Measurements from ENCODE around the gene AREG.

AREG gene

DNA sequence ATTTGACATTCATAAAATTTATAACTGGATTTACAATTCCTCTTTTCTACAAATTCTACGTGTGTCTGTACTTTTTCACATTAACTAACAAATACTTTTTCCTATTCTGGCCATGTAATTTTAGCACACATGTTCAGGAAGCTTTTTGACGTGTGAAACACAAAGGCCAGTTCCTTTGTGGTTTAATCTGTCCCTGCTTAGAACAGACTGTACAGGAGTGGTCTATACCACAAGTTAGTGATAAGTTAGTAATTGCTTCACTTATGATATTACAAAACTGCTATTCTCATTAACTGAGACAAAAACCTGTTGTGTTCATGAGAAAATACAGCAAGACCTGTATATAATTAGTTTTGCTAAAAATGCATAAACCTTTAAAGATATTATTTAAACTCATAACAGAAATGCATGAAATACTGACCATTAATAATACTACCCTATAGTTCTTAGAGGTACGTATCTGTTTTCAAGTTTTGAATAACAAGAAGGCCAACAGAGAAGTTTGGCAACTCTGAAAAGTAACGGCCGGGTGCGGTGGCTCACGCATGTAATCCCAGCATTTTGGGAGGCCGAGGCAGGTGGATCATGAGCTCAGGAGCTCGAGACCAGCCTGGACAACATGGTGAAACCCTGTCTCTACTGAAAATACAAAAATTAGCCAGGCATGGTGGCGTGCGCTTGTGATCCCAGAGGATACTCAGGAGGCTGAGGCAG lies 13.7 kb upstream of the AREG start:
- DNase-seq (ENCODE audit: insufficient read length, low spot score): no peak
- no peak for FAIRE-seq

- DNase-seq (ENCODE audit: insufficient read length, low spot score) (no peak), FAIRE-seq (no peak)
These were observed 11.9 kb upstream of the AREG start for GRCh38 chr4:74433043-74433442.

DNA sequence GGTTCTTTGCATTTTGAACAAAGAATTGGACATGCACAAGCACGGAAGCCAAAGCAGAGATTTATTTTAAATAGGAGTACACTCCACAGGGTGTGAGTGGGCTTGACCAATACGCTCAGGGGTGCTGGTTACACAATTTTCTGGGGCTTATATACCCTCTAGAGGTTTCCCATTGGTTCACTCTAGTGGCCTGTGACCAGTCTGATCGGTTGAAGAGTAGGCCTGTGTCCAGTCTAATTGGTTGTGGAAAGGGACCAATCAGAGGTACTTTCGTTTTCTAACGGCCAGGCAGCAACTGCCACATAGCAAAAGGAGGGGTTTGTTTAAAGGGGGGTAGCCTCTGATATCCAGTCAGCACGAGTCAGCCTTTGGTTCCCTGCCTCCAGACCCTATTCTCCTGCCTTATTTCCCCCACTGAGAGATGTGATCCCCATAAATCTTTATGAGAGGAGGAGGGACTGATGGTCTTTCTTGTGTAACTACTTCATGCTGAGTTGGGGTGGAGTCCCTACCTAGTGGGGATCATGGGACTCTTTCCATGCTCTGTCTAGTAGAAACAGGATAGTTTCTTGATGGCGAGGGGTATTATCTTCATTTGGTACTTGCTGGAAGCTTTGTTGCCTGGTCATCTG lies 11.3 kb upstream of the AREG start:
- FAIRE-seq: no peak
- DNase-seq (ENCODE audit: insufficient read length, low spot score): no peak

- no peak for DNase-seq (ENCODE audit: insufficient read length, low spot score)
- no peak for FAIRE-seq
These were observed 9.6 kb upstream of the AREG start for GRCh38 chr4:74435296-74435695.

DNA sequence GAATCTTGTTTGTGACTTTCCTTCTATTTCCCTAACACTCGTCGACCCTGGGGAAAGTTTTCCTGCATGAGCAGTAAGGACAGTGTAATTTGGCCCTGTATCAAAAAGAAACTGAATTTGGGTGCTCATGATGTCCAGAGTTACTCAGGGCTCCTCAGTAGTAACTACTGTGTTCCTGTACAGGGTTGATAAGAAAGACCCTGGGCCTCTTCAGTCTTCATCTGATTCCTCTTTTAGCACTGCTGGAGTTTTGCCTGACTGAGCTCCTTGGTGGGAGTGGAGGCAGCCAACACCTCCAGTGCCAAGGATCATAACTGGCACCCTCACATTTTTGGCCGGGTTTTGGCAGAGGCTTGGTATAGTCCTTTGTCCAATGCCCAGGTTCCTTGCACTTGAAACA lies 7.1 kb upstream of the AREG start:
- no peak for DNase-seq (ENCODE audit: insufficient read length, low spot score)
- FAIRE-seq: no peak

GRCh38 chr4:74438661-74439060 lies 6.3 kb upstream of the AREG start:
- DNase-seq (ENCODE audit: insufficient read length, low spot score): no peak
- FAIRE-seq: no peak

DNA sequence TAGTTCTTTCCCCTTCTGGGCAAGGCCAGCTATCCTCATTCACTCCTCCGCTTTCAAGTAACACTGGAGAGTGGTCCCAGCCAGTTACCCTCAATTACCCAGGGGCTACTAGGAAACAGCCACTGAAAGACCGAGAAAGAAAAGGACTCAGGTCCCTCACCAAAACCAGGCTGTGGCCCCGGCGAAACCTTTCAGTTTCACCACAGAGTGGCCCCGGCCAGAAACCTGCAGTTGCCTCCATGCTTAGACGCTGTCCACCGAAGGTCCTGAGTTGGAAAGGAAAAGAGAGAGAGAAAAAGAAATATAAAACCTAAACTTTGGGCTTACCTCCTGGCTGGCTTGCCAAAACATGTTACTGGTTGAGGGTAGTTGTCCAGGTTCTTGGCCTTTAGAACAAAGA lies 5.0 kb upstream of the AREG start:
- no peak for FAIRE-seq
- no peak for DNase-seq (ENCODE audit: insufficient read length, low spot score)

DNA sequence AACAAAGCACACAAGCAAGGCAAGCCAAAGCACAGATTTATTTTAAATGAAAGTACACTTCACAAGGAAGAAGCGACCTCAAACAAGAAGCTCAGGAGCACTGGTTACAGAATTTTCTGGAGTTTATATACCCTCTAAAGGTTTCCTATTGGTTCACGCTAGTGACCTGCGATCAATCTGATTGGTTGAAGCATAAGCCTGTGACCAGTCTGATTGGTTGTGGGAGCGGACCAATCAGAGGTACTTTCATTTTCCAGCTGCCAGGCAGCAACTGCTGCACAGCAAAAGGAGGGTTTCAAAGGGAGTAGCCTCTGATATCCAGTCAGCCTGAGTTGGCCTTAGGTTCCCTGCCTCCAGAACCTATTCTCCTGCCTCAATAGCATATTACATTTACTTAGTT lies 4.6 kb upstream of the AREG start:
- DNase-seq (ENCODE audit: insufficient read length, low spot score) (no peak), FAIRE-seq (no peak)

GRCh38 chr4:74441744-74442143 lies 3.2 kb upstream of the AREG start:
- DNase-seq (ENCODE audit: insufficient read length, low spot score) (no peak), FAIRE-seq (no peak)

GRCh38 chr4:74446193-74446868 lies 1.4 kb downstream of the AREG start:
- FAIRE-seq: no peak
- DNase-seq (ENCODE audit: insufficient read length, low spot score): no peak

GRCh38 chr4:74446896-74447295 lies 2.0 kb downstream of the AREG start:
- FAIRE-seq (no peak), DNase-seq (ENCODE audit: insufficient read length, low spot score) (no peak)

- DNase-seq (ENCODE audit: insufficient read length, low spot score) (no peak), FAIRE-seq (no peak)
These were observed 2.8 kb downstream of the AREG start for GRCh38 chr4:74447636-74448233.

DNA sequence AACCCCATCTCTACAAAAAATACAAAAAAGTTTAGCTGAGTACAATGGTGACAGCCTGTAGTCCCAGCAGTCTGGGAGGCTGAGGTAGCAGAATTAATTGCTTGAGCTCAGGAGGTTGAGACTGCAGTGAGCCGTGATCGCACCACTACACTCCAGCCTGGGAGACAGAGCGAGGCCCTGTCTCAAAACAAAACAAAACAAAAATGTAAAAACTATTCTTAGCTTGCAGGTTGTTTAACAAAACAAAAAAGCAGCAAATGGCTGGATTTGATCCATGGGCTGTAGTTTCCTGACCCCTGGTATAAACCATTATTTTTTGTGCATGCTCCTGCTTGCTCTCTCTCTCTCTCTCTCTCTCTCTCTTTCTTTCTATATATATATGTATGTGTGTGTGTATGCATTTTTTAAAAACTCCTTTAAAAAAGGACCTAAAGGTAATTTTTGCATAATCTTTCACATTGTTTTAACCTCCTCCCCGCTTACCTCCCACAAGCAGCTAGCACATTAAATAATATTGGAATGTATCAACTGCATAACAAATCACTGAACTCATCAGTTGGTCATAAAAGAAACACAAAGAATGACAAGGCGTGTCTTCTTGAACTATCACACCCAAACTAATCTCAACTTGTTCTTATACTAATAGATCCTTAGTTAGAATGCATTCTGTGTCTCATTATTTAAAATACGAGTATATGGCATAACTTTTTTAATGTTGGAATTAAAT lies 4.8 kb downstream of the AREG start:
- DNase-seq (ENCODE audit: insufficient read length, low spot score) (no peak), FAIRE-seq (no peak)

- FAIRE-seq: no peak
These were observed 5.4 kb downstream of the AREG start for GRCh38 chr4:74450298-74450683.

GRCh38 chr4:74451214-74451661 lies 6.3 kb downstream of the AREG start:
- DNase-seq (ENCODE audit: insufficient read length, low spot score): peak; percentile 1
- no peak for FAIRE-seq

More at GRCh38 chr4:74450298-74450683, 5.4 kb downstream of the AREG start:
- DNase-seq (ENCODE audit: insufficient read length, low spot score): no peak

- FAIRE-seq (no peak), DNase-seq (ENCODE audit: insufficient read length, low spot score) (no peak)
These were observed 8.2 kb downstream of the AREG start for GRCh38 chr4:74453037-74453635.

DNA sequence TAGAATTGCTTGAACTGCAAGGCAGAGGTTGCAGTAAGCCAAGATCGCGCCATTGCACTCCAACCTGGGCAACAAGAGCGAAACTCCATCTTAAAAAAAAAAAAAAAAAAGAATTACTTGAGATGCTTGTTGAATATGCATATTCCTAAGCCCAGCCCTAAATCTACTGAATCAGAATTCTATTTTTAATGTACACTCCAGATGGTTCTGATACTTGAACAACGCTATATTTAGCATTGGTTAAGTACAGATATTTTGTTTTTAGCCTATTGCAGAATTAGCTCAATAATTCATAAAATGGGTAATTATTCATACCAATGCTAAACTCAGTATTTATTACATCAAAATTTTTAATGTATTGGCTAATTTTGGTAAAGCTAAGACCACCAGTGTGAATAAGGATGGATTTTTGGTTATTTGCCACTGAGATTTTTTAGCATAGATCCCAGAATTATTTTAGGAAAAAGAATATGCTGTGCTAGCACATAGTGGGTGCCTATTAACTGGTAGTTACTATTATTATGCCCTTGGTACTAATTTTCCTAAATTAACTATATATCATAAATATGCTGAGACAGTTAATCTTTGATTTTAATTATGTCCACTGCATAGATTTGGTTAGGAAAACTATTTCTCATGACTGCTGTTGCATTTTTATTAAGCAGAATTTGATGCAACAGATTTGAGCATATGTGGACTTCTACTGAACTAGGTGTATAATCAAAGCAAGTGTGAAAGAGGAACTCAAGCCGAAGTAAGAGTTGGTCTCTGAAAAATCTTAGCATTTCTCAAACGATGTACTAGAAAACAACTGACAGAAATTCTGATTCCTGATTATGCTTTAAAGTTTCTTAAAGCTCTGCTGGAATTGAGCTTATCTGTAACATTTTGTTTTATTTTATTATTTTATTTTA lies 9.2 kb downstream of the AREG start:
- no peak for FAIRE-seq
- no peak for DNase-seq (ENCODE audit: insufficient read length, low spot score)

- DNase-seq (ENCODE audit: insufficient read length, low spot score): no peak
- FAIRE-seq: no peak
These were observed 10.6 kb downstream of the AREG start for GRCh38 chr4:74455361-74456055.
